Measurements from ENCODE around the gene STAC. TPM values are rescaled to one million over a fixed set of nuclear protein-coding genes. Genes with fewer than 3 reads are reported as not detected.

STAC gene
- total and polyA plus RNA-seq, 9 of the 15 experiments (the other 6 are each of a cell fraction or from before 2014, with no cell fraction given): 0.11 TPM; not detected in 8

- TF ChIP-seq TBL1XR1 (IDR thresholded peaks at IDR 0.05; ENCODE audit: low read length in 2 of 2) (no peak), ZNF518B (CRISPR knock-in tag; IDR thresholded peaks at IDR 0.05) (no peak), BACH1 (tag; IDR thresholded peaks at IDR 0.05) (no peak)
- TF ChIP-seq, protein P1, sequence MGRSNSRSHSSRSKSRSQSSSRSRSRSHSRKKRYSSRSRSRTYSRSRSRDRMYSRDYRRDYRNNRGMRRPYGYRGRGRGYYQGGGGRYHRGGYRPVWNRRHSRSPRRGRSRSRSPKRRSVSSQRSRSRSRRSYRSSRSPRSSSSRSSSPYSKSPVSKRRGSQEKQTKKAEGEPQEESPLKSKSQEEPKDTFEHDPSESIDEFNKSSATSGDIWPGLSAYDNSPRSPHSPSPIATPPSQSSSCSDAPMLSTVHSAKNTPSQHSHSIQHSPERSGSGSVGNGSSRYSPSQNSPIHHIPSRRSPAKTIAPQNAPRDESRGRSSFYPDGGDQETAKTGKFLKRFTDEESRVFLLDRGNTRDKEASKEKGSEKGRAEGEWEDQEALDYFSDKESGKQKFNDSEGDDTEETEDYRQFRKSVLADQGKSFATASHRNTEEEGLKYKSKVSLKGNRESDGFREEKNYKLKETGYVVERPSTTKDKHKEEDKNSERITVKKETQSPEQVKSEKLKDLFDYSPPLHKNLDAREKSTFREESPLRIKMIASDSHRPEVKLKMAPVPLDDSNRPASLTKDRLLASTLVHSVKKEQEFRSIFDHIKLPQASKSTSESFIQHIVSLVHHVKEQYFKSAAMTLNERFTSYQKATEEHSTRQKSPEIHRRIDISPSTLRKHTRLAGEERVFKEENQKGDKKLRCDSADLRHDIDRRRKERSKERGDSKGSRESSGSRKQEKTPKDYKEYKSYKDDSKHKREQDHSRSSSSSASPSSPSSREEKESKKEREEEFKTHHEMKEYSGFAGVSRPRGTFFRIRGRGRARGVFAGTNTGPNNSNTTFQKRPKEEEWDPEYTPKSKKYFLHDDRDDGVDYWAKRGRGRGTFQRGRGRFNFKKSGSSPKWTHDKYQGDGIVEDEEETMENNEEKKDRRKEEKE (IDR thresholded peaks at IDR 0.05; ENCODE audit: borderline replicate concordance in 1 of 2, control insufficient read depth in 1 of 2, low read depth in 2 of 2, low read length in 1 of 2): no peak
Measured at GRCh38 chr3:36514171-36514570, 133.9 kb downstream of the STAC start (continued).

All from K562 (cell line).